LHCN-M2 (cell line): ENCODE results near the gene CLMN. TPM values are rescaled to one million over a fixed set of nuclear protein-coding genes. Genes with fewer than 3 reads are reported as not detected.

Experiments
- DNase-seq: peaks from one replicate; pipeline ENCODE4 v3.0.0-alpha.2; 2012; ENCODE audit warnings: low read depth
- total RNA-seq: library from RNA; depleted of rRNA; stranded (reverse); fragments of >200 nt; gene quantifications from 2 replicates; pipeline ENCODE4 v1.2.3, GENCODE V29; 2014

The CLMN gene
- total RNA-seq, 1 experiment from 2014 or later = 3.6 TPM

- no peak for DNase-seq
Measured at GRCh38 chr14:95345032-95345431, 25.3 kb upstream of the CLMN start.

- no peak for DNase-seq
Measured at GRCh38 chr14:95344536-95344935, 24.8 kb upstream of the CLMN start.

GRCh38 chr14:95341564-95341963 is 21.9 kb upstream of the CLMN start:
- no peak for DNase-seq

- no peak for DNase-seq
Measured at GRCh38 chr14:95341115-95341514, 21.4 kb upstream of the CLMN start.

- no peak for DNase-seq
Measured at GRCh38 chr14:95340201-95340697, 20.5 kb upstream of the CLMN start.

- no peak for DNase-seq
Measured at GRCh38 chr14:95339301-95339865, 19.7 kb upstream of the CLMN start.

- DNase-seq = no peak
Measured at GRCh38 chr14:95338436-95338835, 18.7 kb upstream of the CLMN start.

GRCh38 chr14:95337041-95337595 is 17.4 kb upstream of the CLMN start:
- no peak for DNase-seq

GRCh38 chr14:95336192-95336760 is 16.6 kb upstream of the CLMN start:
- DNase-seq = no peak

GRCh38 chr14:95335071-95335470 is 15.4 kb upstream of the CLMN start:
- no peak for DNase-seq

- no peak for DNase-seq
Measured at GRCh38 chr14:95334044-95334443, 14.3 kb upstream of the CLMN start.

GRCh38 chr14:95332641-95333040 is 12.9 kb upstream of the CLMN start:
- no peak for DNase-seq

- DNase-seq = no peak
Measured at GRCh38 chr14:95331708-95332408, 12.2 kb upstream of the CLMN start.

- no peak for DNase-seq
Measured at GRCh38 chr14:95330591-95331370, 11.1 kb upstream of the CLMN start.

- DNase-seq = no peak
Measured at GRCh38 chr14:95329941-95330340, 10.2 kb upstream of the CLMN start.

- DNase-seq = no peak
Measured at GRCh38 chr14:95328729-95329503, 9.2 kb upstream of the CLMN start.

GRCh38 chr14:95327558-95328374 is 8.1 kb upstream of the CLMN start:
- DNase-seq = no peak

- no peak for DNase-seq
Measured at GRCh38 chr14:95326987-95327386, 7.3 kb upstream of the CLMN start.

- DNase-seq = no peak
Measured at GRCh38 chr14:95323917-95324316, 4.2 kb upstream of the CLMN start.

GRCh38 chr14:95323361-95323760 is 3.7 kb upstream of the CLMN start:
- DNase-seq = no peak
